ENCODE results near the gene TMEM95. TPM values are rescaled to one million over a fixed set of nuclear protein-coding genes. Genes with fewer than 3 reads are reported as not detected.

TMEM95 gene
- total RNA-seq, 1 donor from 2014 or later, result not detected

- no peak for TF ChIP-seq CTCF (conservative IDR thresholded peaks at IDR 0.05)
- Mint-ChIP-seq H3K27me3 (peaks cover 16% of the 10 kb centered on the region), H3K36me3 (no peaks in the 10 kb centered on the region)
Measured at GRCh38 chr17:7346761-7347614, 8.0 kb upstream of the TMEM95 start.

GRCh38 chr17:7347630-7348477 is 7.1 kb upstream of the TMEM95 start:
- peaks cover 19% of the 10 kb centered on the region for H3K4me1 Mint-ChIP-seq (ENCODE audit: unreplicated experiment)
- DNase-seq (ENCODE audit: extremely low spot score, unreplicated experiment), result no peak

More at GRCh38 chr17:7346761-7347614, 8.0 kb upstream of the TMEM95 start:
- H3K4me3 Mint-ChIP-seq, result no peak overlapping the region
- DNase-seq (ENCODE audit: extremely low spot score, unreplicated experiment), result no peak
- H3K27ac Mint-ChIP-seq, result peak overlapping the region; percentile 78
- H3K4me1 Mint-ChIP-seq (ENCODE audit: unreplicated experiment), result peaks cover 13% of the 10 kb centered on the region
- H3K9me3 Mint-ChIP-seq, result no peaks in the 10 kb centered on the region

GRCh38 chr17:7348478-7349242 is 6.3 kb upstream of the TMEM95 start:
- H3K4me3 Mint-ChIP-seq, result peak overlapping the region; percentile 90
- peaks cover 19% of the 10 kb centered on the region for H3K4me1 Mint-ChIP-seq (ENCODE audit: unreplicated experiment)
- peak overlapping the region; percentile 97 for H3K27ac Mint-ChIP-seq
- H3K27me3 Mint-ChIP-seq, result peaks cover 11% of the 10 kb centered on the region
- no peaks in the 10 kb centered on the region for H3K9me3 Mint-ChIP-seq
- no peak for TF ChIP-seq CTCF (conservative IDR thresholded peaks at IDR 0.05)
- no peaks in the 10 kb centered on the region for H3K36me3 Mint-ChIP-seq
- DNase-seq (ENCODE audit: extremely low spot score, unreplicated experiment), result no peak

More at GRCh38 chr17:7347630-7348477, 7.1 kb upstream of the TMEM95 start:
- peaks cover 14% of the 10 kb centered on the region for H3K27me3 Mint-ChIP-seq
- TF ChIP-seq CTCF (conservative IDR thresholded peaks at IDR 0.05), result no peak
- H3K36me3 Mint-ChIP-seq, result no peaks in the 10 kb centered on the region
- H3K27ac Mint-ChIP-seq, result peak overlapping the region; percentile 78
- no peak overlapping the region for H3K4me3 Mint-ChIP-seq
- no peaks in the 10 kb centered on the region for H3K9me3 Mint-ChIP-seq

GRCh38 chr17:7351665-7352502 is 3.1 kb upstream of the TMEM95 start, which contains the start of gene KCTD11:
Gene KCTD11 (plus strand): TSS chr17:7352162.
- DNase-seq (ENCODE audit: extremely low spot score, unreplicated experiment), result peak; percentile 88
- Mint-ChIP-seq H3K27me3 (no peaks in the 10 kb centered on the region), H3K27ac (peak within 1 kb of the TSS; percentile 97), H3K9me3 (no peaks in the 10 kb centered on the region), H3K36me3 (no peaks in the 10 kb centered on the region), H3K4me3 (peak within 1 kb of the TSS; percentile 90), H3K4me1 (ENCODE audit: unreplicated experiment) (peaks cover 29% of the 10 kb centered on the region)
- TF ChIP-seq CTCF (conservative IDR thresholded peaks at IDR 0.05), result peak; percentile 69
